GM12878 (cell line): Measurements from ENCODE around the gene RBKS. TPM values are rescaled to one million over a fixed set of nuclear protein-coding genes. Genes with fewer than 3 reads are reported as not detected.

Experiments used
- ATAC-seq: fragments of 200-7000 bp; cut with Tn5 transposase; 3 replicates; pipeline ENCODE4 v1.9.1; 2020; ENCODE audit warnings: mild to moderate bottlenecking, moderate library complexity
- BruUV-seq: library from RNA; stranded (reverse); fragments of 400-500 nt; replicated peaks from 2 replicates; lab custom pipeline; 2021; lab: Mats Ljungman, UMichigan
- CTCF ChIA-PET: fragments of 300-600 bp; sonication (Branson Sonifier 250); formaldehyde crosslinking; extraction: SDS; loops from one replicate; lab custom pipeline; 2021; ENCODE audit warnings: inconsistent platforms; lab: Yijun Ruan, JAX
- POLR2A ChIA-PET: fragments of 350-600 bp; formaldehyde crosslinking; extraction: SDS; loops from one replicate; lab custom pipeline; 2021; ENCODE audit warnings: inconsistent platforms; lab: Charles Lee
- RAD21 ChIA-PET: fragments of 300-600 bp; sonication (Branson Sonifier 250); formaldehyde crosslinking; loops from one replicate; lab custom pipeline; 2023; ENCODE audit warnings: antibody characterized with exemption; ENCODE audit not compliant: unreplicated experiment; lab: Charles Lee
- SMC1A ChIA-PET: fragments of 300-600 bp; sonication (Branson Sonifier 250); formaldehyde crosslinking; loops from one replicate; lab custom pipeline; 2023; ENCODE audit not compliant: unreplicated experiment, uncharacterized antibody; lab: Charles Lee
- DNase-seq: peaks from one replicate; pipeline ENCODE4 v3.0.0-alpha.2; 2011; ENCODE audit warnings: low read depth, low spot score
- FAIRE-seq: peaks from 3 replicates; lab custom pipeline; 2011; peaks lifted over from hg19 to GRCh38; lab: Jason Lieb, UNC
- H2AFZ ChIP-seq: 2 replicates; pipeline ENCODE4 v1.6.0; 2011; ENCODE audit warnings: low read depth, low read length, control low read depth; ENCODE audit not compliant: control insufficient read depth
- H3K27ac ChIP-seq: 2 replicates; pipeline ENCODE4 v1.5.1; 2011; ENCODE audit warnings: control low read depth; ENCODE audit not compliant: control insufficient read depth, insufficient read depth
- H3K27me3 ChIP-seq, 2 experiments: replicated peaks in 1 of 2; 2 replicates each; pipeline versions ENCODE4 v1.6.0 to v1.6.1; 2011; ENCODE audit warnings: low read length in 1 of 2; ENCODE audit not compliant: control insufficient read depth in 2 of 2, insufficient read depth in 2 of 2
- H3K36me3 ChIP-seq, 2 experiments: 2 replicates each; pipeline ENCODE4 v1.5.1; 2011; ENCODE audit warnings: low read length in 1 of 2; ENCODE audit not compliant: control insufficient read depth in 2 of 2, insufficient read depth in 2 of 2
- H3K4me1 ChIP-seq: 2 replicates; pipeline ENCODE4 v1.6.1; 2011; ENCODE audit warnings: mild to moderate bottlenecking, low read length, moderate library complexity, mixed read lengths; ENCODE audit not compliant: control insufficient read depth, insufficient read depth
- H3K4me2 ChIP-seq: 2 replicates; pipeline ENCODE4 v1.6.0; 2011; ENCODE audit warnings: control low read depth; ENCODE audit not compliant: control insufficient read depth, insufficient read depth
- H3K4me3 ChIP-seq: fragments of 200-600 bp; sonication (generic); 2 replicates; pipeline ENCODE4 v1.5.1; 2016
- H3K79me2 ChIP-seq: 2 replicates; pipeline ENCODE4 v1.6.0; 2011; ENCODE audit warnings: low read length; ENCODE audit not compliant: control insufficient read depth, insufficient read depth
- H3K9ac ChIP-seq: 2 replicates; pipeline ENCODE4 v1.8.0; 2011; ENCODE audit warnings: low read length, control low read depth, mixed read lengths; ENCODE audit not compliant: control insufficient read depth, insufficient read depth
- H3K9me3 ChIP-seq: replicated peaks from 3 replicates; pipeline ENCODE4 v1.5.1; 2011; ENCODE audit warnings: mild to moderate bottlenecking, low read length; ENCODE audit not compliant: control insufficient read depth, insufficient read depth
- H4K20me1 ChIP-seq: 2 replicates; pipeline ENCODE4 v1.6.0; 2011; ENCODE audit not compliant: control insufficient read depth, insufficient read depth
- CEBPZ ChIP-seq: fragments of 150-350 bp; IDR thresholded peaks from 2 replicates; pipeline ENCODE4 v1.6.1; 2016; ENCODE audit warnings: low read depth, low read length
- CHD4 ChIP-seq: fragments of 200-600 bp; sonication (generic); IDR thresholded peaks from 2 replicates; pipeline ENCODE4 v1.6.1; 2016; ENCODE audit warnings: mild to moderate bottlenecking
- EZH2 ChIP-seq: IDR thresholded peaks from 2 replicates; pipeline ENCODE4 v1.6.1; 2012; ENCODE audit warnings: low read depth, mild to moderate bottlenecking, control low read depth, inconsistent platforms, low read length, borderline replicate concordance; ENCODE audit not compliant: control insufficient read depth
- GATAD2B ChIP-seq: fragments of 450-650 bp; conservative IDR thresholded peaks from 2 replicates; pipeline ENCODE4 v1.6.1; 2017; ENCODE audit warnings: low read depth, mild to moderate bottlenecking, moderate library complexity
- IKZF1 ChIP-seq: fragments of 450-650 bp; conservative IDR thresholded peaks from 2 replicates; pipeline ENCODE4 v1.6.1; 2017; ENCODE audit warnings: antibody characterized with exemption, mild to moderate bottlenecking
- PKNOX1 ChIP-seq: fragments of 450-650 bp; IDR thresholded peaks from 2 replicates; pipeline ENCODE4 v1.6.1; 2016; ENCODE audit warnings: mild to moderate bottlenecking
- SUZ12 ChIP-seq: fragments of 200-600 bp; sonication (generic); IDR thresholded peaks from one replicate; pipeline ENCODE4 v1.6.1; 2018; ENCODE audit warnings: antibody characterized with exemption, mild to moderate bottlenecking; ENCODE audit not compliant: unreplicated experiment
- ZNF24 ChIP-seq: fragments of 450-650 bp; IDR thresholded peaks from 2 replicates; pipeline ENCODE4 v1.6.1; 2017; ENCODE audit warnings: antibody characterized with exemption, mild to moderate bottlenecking
- WGBS: methylation state at CpG from one replicate; pipeline ENCODE4 v1.1.6; 2016; ENCODE audit warnings: low lambda C conversion rate; ENCODE audit not compliant: insufficient replicate concordance, insufficient coverage; ENCODE audit errors: missing lambda C conversion rate; 5-methylcytosine and 5-hydroxymethylcytosine counted together
- in situ Hi-C: fragments of 300-500 bp; cut with MboI; formaldehyde crosslinking; loops from 9 replicates; pipeline ENCODE4 v1.14.3; 2018; ENCODE audit warnings: mixed read lengths
- intact Hi-C: fragments of 100-400 bp; cut with micrococcal nuclease; formaldehyde crosslinking; loops from one replicate; pipeline ENCODE4 v1.14.2; 2022; ENCODE audit not compliant: unreplicated experiment
- polyA plus RNA-seq, 11 experiments: library from polyadenylated mRNA; depleted of rRNA in 4 of 11; unstranded in 6 of 11; stranded (reverse) in 5 of 11; fragments of >200 nt; fragmentation: Nextera tagmentation in 4 of 11; fragmentation: Illumina TruSeq in 1 of 11; extraction: Ambion mirVana in 4 of 11; extraction: Trizol in 1 of 11; gene quantifications; 1 replicate in 1 of 11; 2 replicates in 10 of 11; pipeline versions ENCODE4 v1.2.1 to v1.2.3, GENCODE V29; 2011 to 2016; ENCODE audit warnings: inconsistent platforms in 2 of 11, missing spikeins in 2 of 11, low read depth in 1 of 11
- total RNA-seq, 4 experiments: library from RNA; depleted of rRNA in 3 of 4; stranded (reverse); fragments of >200 nt in 3 of 4; fragmentation: Illumina TruSeq in 1 of 4; extraction: Trizol in 1 of 4; gene quantifications; 2 replicates each; pipeline versions ENCODE4 v1.2.1 to v1.2.3, GENCODE V29; 2013 to 2021
- TF ChIP-seq, protein P1 (sequence below): fragments of 450-650 bp; IDR thresholded peaks from 2 replicates; pipeline ENCODE4 v1.6.1; 2017; ENCODE audit warnings: antibody characterized with exemption, mild to moderate bottlenecking, moderate library complexity

RBKS gene
- total and polyA plus RNA-seq, 10 of the 15 experiments (the other 5 are each of a cell fraction or from before 2014, with no cell fraction given) = 0.39 to 1.8 (median 1.0) TPM

- in situ Hi-C loops = no loop called here
- Histone ChIP-seq H3K9ac (no peak overlapping the region), H3K4me2 (no peak overlapping the region), H2AFZ (no peak overlapping the region), H3K36me3 (no peaks in the 10 kb centered on the region), H3K27me3 (no peaks in the 10 kb centered on the region), H4K20me1 (no peaks in the 10 kb centered on the region), H3K79me2 (no peaks in the 10 kb centered on the region), H3K4me3 (no peak overlapping the region)
- ChIA-PET RAD21 (no interaction called here), SMC1A (no interaction called here)
- no peak for FAIRE-seq
- intact Hi-C loops = no loop called here
- BruUV-seq = no TSS peak
- 24% methylated on average over 3 of the region's 3 CpGs for WGBS
- no peak for TF ChIP-seq ZNF24
- no peak for TF ChIP-seq EZH2
- no peak for TF ChIP-seq GATAD2B
- TF ChIP-seq CEBPZ = no peak
- TF ChIP-seq IKZF1 = no peak
- TF ChIP-seq PKNOX1 = no peak
- no peak for TF ChIP-seq CHD4
- TF ChIP-seq SUZ12 = no peak
- TF ChIP-seq, protein P1, sequence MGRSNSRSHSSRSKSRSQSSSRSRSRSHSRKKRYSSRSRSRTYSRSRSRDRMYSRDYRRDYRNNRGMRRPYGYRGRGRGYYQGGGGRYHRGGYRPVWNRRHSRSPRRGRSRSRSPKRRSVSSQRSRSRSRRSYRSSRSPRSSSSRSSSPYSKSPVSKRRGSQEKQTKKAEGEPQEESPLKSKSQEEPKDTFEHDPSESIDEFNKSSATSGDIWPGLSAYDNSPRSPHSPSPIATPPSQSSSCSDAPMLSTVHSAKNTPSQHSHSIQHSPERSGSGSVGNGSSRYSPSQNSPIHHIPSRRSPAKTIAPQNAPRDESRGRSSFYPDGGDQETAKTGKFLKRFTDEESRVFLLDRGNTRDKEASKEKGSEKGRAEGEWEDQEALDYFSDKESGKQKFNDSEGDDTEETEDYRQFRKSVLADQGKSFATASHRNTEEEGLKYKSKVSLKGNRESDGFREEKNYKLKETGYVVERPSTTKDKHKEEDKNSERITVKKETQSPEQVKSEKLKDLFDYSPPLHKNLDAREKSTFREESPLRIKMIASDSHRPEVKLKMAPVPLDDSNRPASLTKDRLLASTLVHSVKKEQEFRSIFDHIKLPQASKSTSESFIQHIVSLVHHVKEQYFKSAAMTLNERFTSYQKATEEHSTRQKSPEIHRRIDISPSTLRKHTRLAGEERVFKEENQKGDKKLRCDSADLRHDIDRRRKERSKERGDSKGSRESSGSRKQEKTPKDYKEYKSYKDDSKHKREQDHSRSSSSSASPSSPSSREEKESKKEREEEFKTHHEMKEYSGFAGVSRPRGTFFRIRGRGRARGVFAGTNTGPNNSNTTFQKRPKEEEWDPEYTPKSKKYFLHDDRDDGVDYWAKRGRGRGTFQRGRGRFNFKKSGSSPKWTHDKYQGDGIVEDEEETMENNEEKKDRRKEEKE = no peak
- TF ChIP-seq, all 136 proteins: peak for 0
- CTCF ChIA-PET = interaction anchor here (1.0 kb wide), 1 partner anchor 38 kb away, joined by 3 read pairs; no protein-coding TSS in a partner anchor
- H3K27ac ChIP-seq = no peak overlapping the region
- POLR2A ChIA-PET = no interaction called here
- no peak for ATAC-seq
- H3K4me1 ChIP-seq = no peaks in the 10 kb centered on the region
- no peaks in the 10 kb centered on the region for H3K9me3 ChIP-seq
- DNase-seq = no peak
These were observed 79.7 kb downstream of the RBKS start for GRCh38 chr2:27810455-27810854.
